Vagina (tissue), 2 donors: Measurements from ENCODE around the gene DLG4. TPM values are rescaled to one million over a fixed set of nuclear protein-coding genes. Genes with fewer than 3 reads are reported as not detected.

Experiments
- DNase-seq, 2 donors: peaks; one replicate each; pipeline ENCODE4 v3.0.0-alpha.2; 2017; ENCODE audit errors: extremely low spot score in 2 of 2
- H3K27ac ChIP-seq: fragments of 200-600 bp; sonication (generic); one replicate; pipeline ENCODE4 v1.5.1; 2019
- H3K27me3 ChIP-seq: fragments of 200-600 bp; sonication (generic); one replicate; pipeline ENCODE4 v1.5.1; 2019
- H3K36me3 ChIP-seq, 2 donors: fragments of 200-600 bp; sonication (generic); one replicate each; pipeline ENCODE4 v1.5.1; 2017 to 2019
- H3K4me1 ChIP-seq: fragments of 200-600 bp; sonication (generic); one replicate; pipeline ENCODE4 v1.5.1; 2019
- H3K4me3 ChIP-seq, 2 donors: fragments of 200-600 bp; sonication (generic); 1 replicate in 1 of 2; 2 replicates in 1 of 2; pipeline ENCODE4 v1.5.1; 2016 to 2019
- H3K9me3 ChIP-seq: fragments of 200-600 bp; sonication (generic); one replicate; pipeline ENCODE4 v1.5.1; 2019
- CTCF ChIP-seq, 3 experiments: fragments of 450-650 bp in 2 of 3; fragments of 200-600 bp in 1 of 3; sonication (generic) in 1 of 3; IDR thresholded peaks; one replicate each; pipeline ENCODE4 v1.5.1; 2017 to 2019; ENCODE audit warnings: antibody characterized with exemption in 3 of 3, mild to moderate bottlenecking in 2 of 3, moderate library complexity in 2 of 3
- POLR2A ChIP-seq, 2 donors: fragments of 450-650 bp; IDR thresholded peaks; one replicate each; pipeline ENCODE4 v1.6.1; 2017; ENCODE audit warnings: antibody characterized with exemption in 2 of 2, mild to moderate bottlenecking in 2 of 2, moderate library complexity in 2 of 2
- POLR2AphosphoS5 ChIP-seq, 2 donors: sonication (generic); formaldehyde crosslinking; IDR thresholded peaks; one replicate each; pipeline ENCODE4 v1.9.0; 2017; ENCODE audit warnings: antibody characterized with exemption in 2 of 2, mild to moderate bottlenecking in 2 of 2, low read depth in 1 of 2; ENCODE audit not compliant: insufficient read depth in 1 of 2
- intact Hi-C: fragments of 100-400 bp; cut with DNase I; formaldehyde crosslinking; loops from one replicate; pipeline ENCODE4 v1.15.1; 2023
- total RNA-seq: library from RNA; depleted of rRNA; stranded (reverse); fragments of >200 nt; gene quantifications from one replicate; pipeline ENCODE4 v1.2.3, GENCODE V29; 2016

The DLG4 gene
- total RNA-seq, 1 donor from 2014 or later: 23.3 TPM

- DNase-seq: no peak
- Histone ChIP-seq H3K27ac (peak overlapping the region; percentile 99), H3K27me3 (no peaks in the 10 kb centered on the region), H3K4me3 (no peak overlapping the region), H3K36me3 (peaks cover 0 to 26% of the 10 kb centered on the region in 2 donors), H3K4me1 (peaks cover 65% of the 10 kb centered on the region), H3K9me3 (no peaks in the 10 kb centered on the region)
- intact Hi-C loops: no loop called here
- no peak for TF ChIP-seq POLR2A (IDR thresholded peaks at IDR 0.05)
- TF ChIP-seq CTCF (IDR thresholded peaks at IDR 0.05): no peak
- no peak for TF ChIP-seq POLR2AphosphoS5 (IDR thresholded peaks at IDR 0.05; ENCODE audit: insufficient read depth in 1 of 2, low read depth in 1 of 2)
Measured at GRCh38 chr17:7236808-7237207, 17.2 kb upstream of the DLG4 start.

- Histone ChIP-seq H3K9me3 (no peaks in the 10 kb centered on the region), H3K27me3 (no peaks in the 10 kb centered on the region), H3K4me1 (peaks cover 65% of the 10 kb centered on the region), H3K4me3 (no peak overlapping the region), H3K36me3 (peaks cover 0 to 25% of the 10 kb centered on the region in 2 donors), H3K27ac (peak overlapping the region; percentile 99)
- no peak for DNase-seq
- TF ChIP-seq POLR2A (IDR thresholded peaks at IDR 0.05) (no peak), CTCF (IDR thresholded peaks at IDR 0.05) (no peak), POLR2AphosphoS5 (IDR thresholded peaks at IDR 0.05; ENCODE audit: insufficient read depth in 1 of 2, low read depth in 1 of 2) (no peak)
- intact Hi-C loops: no loop called here
Measured at GRCh38 chr17:7235693-7236665, 16.3 kb upstream of the DLG4 start.

- Histone ChIP-seq H3K4me3 (peak within 1 kb of the TSS; percentile 91 to 95), H3K27me3 (no peaks in the 10 kb centered on the region), H3K4me1 (peaks cover 60% of the 10 kb centered on the region), H3K36me3 (peaks cover 0 to 25% of the 10 kb centered on the region in 2 donors), H3K27ac (peak within 1 kb of the TSS; percentile 93), H3K9me3 (no peaks in the 10 kb centered on the region)
- intact Hi-C loops: no loop called here
- no peak for DNase-seq
- TF ChIP-seq POLR2A (IDR thresholded peaks at IDR 0.05) (peak in 1 of 2 donors; percentile 86), POLR2AphosphoS5 (IDR thresholded peaks at IDR 0.05; ENCODE audit: insufficient read depth in 1 of 2, low read depth in 1 of 2) (peak; percentile 88 to 94), CTCF (IDR thresholded peaks at IDR 0.05) (peak in 1 of 3 experiments; percentile 6)
Measured at GRCh38 chr17:7234083-7234951, 14.7 kb upstream of the DLG4 start, which contains the start of gene DVL2. Gene DVL2, minus strand, starts transcription at chr17:7234517. Its CDS starts 255 bp downstream, at chr17:7234262.

- intact Hi-C loops: no loop called here
- Histone ChIP-seq H3K27ac (peak overlapping the region; percentile 93), H3K4me1 (peaks cover 66% of the 10 kb centered on the region), H3K36me3 (peaks cover 0 to 31% of the 10 kb centered on the region in 2 donors), H3K9me3 (no peaks in the 10 kb centered on the region), H3K4me3 (peak overlapping the region; percentile 91 to 95), H3K27me3 (no peaks in the 10 kb centered on the region)
- DNase-seq: no peak
- TF ChIP-seq POLR2A (IDR thresholded peaks at IDR 0.05): no peak
- no peak for TF ChIP-seq POLR2AphosphoS5 (IDR thresholded peaks at IDR 0.05; ENCODE audit: insufficient read depth in 1 of 2, low read depth in 1 of 2)
Measured at GRCh38 chr17:7233701-7234082, 14.1 kb upstream of the DLG4 start.

GRCh38 chr17:7232114-7232513 is 12.5 kb upstream of the DLG4 start:
- no peak for DNase-seq
- TF ChIP-seq POLR2AphosphoS5 (IDR thresholded peaks at IDR 0.05; ENCODE audit: insufficient read depth in 1 of 2, low read depth in 1 of 2) (no peak), POLR2A (IDR thresholded peaks at IDR 0.05) (no peak), CTCF (IDR thresholded peaks at IDR 0.05) (no peak)
- Histone ChIP-seq H3K4me1 (peaks cover 72% of the 10 kb centered on the region), H3K9me3 (no peaks in the 10 kb centered on the region), H3K36me3 (peaks cover 0 to 45% of the 10 kb centered on the region in 2 donors), H3K4me3 (peak overlapping the region in 1 of 2 donors; percentile 95), H3K27ac (no peak overlapping the region), H3K27me3 (no peaks in the 10 kb centered on the region)
- intact Hi-C loops: no loop called here
